NCI-H510A treated with DMSO at 0.1 percent for 48 hours (cell line): ENCODE results near the gene STRIP1.

Experiments used
- DNase-seq: peaks from one replicate; lab custom pipeline; 2025; lab: John Stamatoyannopoulos, UW

The STRIP1 gene

GRCh38 chr1:110098222-110099026 is 64.0 kb downstream of the STRIP1 start:
- no peak for DNase-seq

- no peak for DNase-seq
Observed at GRCh38 chr1:110100335-110100734, 65.9 kb downstream of the STRIP1 start.

- DNase-seq, result no peak
Observed at GRCh38 chr1:110102081-110102480, 67.7 kb downstream of the STRIP1 start.
